Rectal smooth muscle tissue (tissue), 1 donor: ENCODE measurements around the gene STAP2.
"Not testable (repeated sequence)": the region's sequence is repeated elsewhere in the genome, so short reads cannot be mapped to it uniquely, and the experiment has no call there.

Experiments used
- H3K27ac ChIP-seq: one replicate; pipeline ENCODE4 v1.7.0; 2013; ENCODE audit warnings: low read depth, low read length, inconsistent platforms
- H3K27me3 ChIP-seq: one replicate; pipeline ENCODE4 v1.7.0; 2013; ENCODE audit warnings: low read length; ENCODE audit not compliant: control insufficient read depth, insufficient read depth
- H3K36me3 ChIP-seq: one replicate; pipeline ENCODE4 v1.7.0; 2013; ENCODE audit warnings: low read length; ENCODE audit not compliant: control insufficient read depth, insufficient read depth
- H3K4me1 ChIP-seq: one replicate; pipeline ENCODE4 v1.7.0; 2013; ENCODE audit warnings: low read length; ENCODE audit not compliant: control insufficient read depth, insufficient read depth
- H3K4me3 ChIP-seq: one replicate; pipeline ENCODE4 v1.7.0; 2013; ENCODE audit warnings: low read length
- H3K9ac ChIP-seq: one replicate; pipeline ENCODE4 v1.7.0; 2013; ENCODE audit warnings: low read length

STAP2 gene

GRCh38 chr19:4358709-4359626 is 20.3 kb upstream of the STAP2 start:
- Histone ChIP-seq H3K27ac (no peak overlapping the region), H3K9ac (no peak overlapping the region), H3K4me1 (no peaks in the 10 kb centered on the region), H3K36me3 (peaks cover 14% of the 10 kb centered on the region), H3K27me3 (no peaks in the 10 kb centered on the region), H3K4me3 (no peak overlapping the region)

GRCh38 chr19:4357921-4358326 is 19.3 kb upstream of the STAP2 start:
- H3K4me1 ChIP-seq: no peaks in the 10 kb centered on the region
- no peaks in the 10 kb centered on the region for H3K27me3 ChIP-seq
- H3K4me3 ChIP-seq: no peak overlapping the region
- H3K9ac ChIP-seq: no peak overlapping the region
- H3K27ac ChIP-seq: no peak overlapping the region
- H3K36me3 ChIP-seq: peaks cover 9% of the 10 kb centered on the region

- H3K36me3 ChIP-seq: peaks cover 9% of the 10 kb centered on the region
- no peak overlapping the region for H3K27ac ChIP-seq
- no peak overlapping the region for H3K4me3 ChIP-seq
- no peak overlapping the region for H3K9ac ChIP-seq
- H3K4me1 ChIP-seq: no peaks in the 10 kb centered on the region
- H3K27me3 ChIP-seq: no peaks in the 10 kb centered on the region
Observed at GRCh38 chr19:4357095-4357797, 18.6 kb upstream of the STAP2 start.

DNA sequence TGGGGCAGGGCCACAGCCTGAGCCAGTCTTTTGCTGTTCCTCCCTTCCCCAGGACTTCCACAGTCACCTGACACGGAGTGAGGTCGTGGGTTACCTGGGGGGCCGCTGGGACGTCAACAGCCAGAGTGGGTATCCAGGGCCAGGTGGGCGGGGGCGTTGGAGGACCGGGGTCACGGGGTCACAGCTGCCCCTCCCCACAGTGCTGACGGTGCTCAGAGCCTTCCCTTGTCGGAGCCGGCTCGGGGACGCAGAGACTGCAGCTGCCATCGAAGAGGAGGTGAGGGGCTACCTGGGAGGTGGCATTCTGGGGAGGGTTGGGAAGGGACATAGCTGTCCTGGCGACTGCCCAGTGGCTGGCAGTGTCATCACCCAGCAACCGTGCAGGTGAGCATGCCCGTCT is 16.3 kb upstream of the STAP2 start:
- no peak overlapping the region for H3K4me3 ChIP-seq
- H3K4me1 ChIP-seq: no peaks in the 10 kb centered on the region
- no peaks in the 10 kb centered on the region for H3K27me3 ChIP-seq
- no peak overlapping the region for H3K9ac ChIP-seq
- peaks cover 4% of the 10 kb centered on the region for H3K36me3 ChIP-seq
- no peak overlapping the region for H3K27ac ChIP-seq

DNA sequence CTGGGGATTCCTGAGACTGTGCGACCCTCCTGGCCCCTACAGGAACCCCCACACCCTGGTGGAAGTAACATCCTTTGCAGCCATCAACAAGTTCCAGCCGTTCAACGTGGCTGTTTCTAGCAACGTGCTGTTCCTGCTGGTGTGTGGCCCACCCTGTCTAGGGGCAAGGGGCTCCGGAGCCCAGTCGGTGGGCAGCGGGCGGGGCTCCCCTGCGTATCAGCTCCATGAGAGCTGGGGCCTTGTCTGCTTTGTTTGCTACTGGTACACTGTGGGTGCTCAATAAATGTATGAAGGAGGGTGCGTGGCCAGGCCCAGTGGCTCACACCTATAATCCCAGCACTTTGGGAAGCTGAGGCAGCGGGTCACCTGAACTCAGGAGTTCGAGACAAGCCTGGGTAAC is 15.7 kb upstream of the STAP2 start:
- H3K27ac ChIP-seq: no peak overlapping the region
- H3K4me3 ChIP-seq: no peak overlapping the region
- H3K9ac ChIP-seq: no peak overlapping the region
- H3K36me3 ChIP-seq: peaks cover 4% of the 10 kb centered on the region
- no peaks in the 10 kb centered on the region for H3K27me3 ChIP-seq
- H3K4me1 ChIP-seq: no peaks in the 10 kb centered on the region

DNA sequence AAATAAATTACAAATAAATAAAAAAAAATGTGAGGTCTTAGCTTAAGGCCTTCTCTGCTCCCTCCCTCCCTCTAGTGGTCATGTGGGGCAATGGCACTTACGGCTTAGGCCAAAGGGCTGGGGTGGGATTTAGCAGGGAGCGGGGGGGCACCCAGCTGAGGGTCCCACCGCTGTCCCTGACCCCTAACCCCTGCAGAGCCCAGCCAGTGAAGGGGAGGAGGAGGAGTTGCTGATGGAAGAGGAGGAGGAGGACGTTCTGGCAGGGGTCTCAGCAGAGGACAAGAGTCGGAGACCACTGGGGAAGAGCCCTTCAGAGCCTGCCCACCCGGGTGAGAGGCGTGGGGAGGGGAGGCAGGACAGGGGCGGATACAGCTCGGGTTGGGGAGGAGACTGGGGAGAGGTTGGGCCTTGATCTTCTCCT is 14.1 kb upstream of the STAP2 start:
- Histone ChIP-seq H3K27ac (no peak overlapping the region), H3K4me1 (no peaks in the 10 kb centered on the region), H3K4me3 (no peak overlapping the region), H3K9ac (no peak overlapping the region), H3K36me3 (peaks cover 2% of the 10 kb centered on the region), H3K27me3 (no peaks in the 10 kb centered on the region)

- no peak overlapping the region for H3K27ac ChIP-seq
- H3K36me3 ChIP-seq: peaks cover 2% of the 10 kb centered on the region
- H3K4me3 ChIP-seq: no peak overlapping the region
- H3K27me3 ChIP-seq: no peaks in the 10 kb centered on the region
- H3K4me1 ChIP-seq: no peaks in the 10 kb centered on the region
- no peak overlapping the region for H3K9ac ChIP-seq
Observed at GRCh38 chr19:4350726-4351125, 12.1 kb upstream of the STAP2 start.

DNA sequence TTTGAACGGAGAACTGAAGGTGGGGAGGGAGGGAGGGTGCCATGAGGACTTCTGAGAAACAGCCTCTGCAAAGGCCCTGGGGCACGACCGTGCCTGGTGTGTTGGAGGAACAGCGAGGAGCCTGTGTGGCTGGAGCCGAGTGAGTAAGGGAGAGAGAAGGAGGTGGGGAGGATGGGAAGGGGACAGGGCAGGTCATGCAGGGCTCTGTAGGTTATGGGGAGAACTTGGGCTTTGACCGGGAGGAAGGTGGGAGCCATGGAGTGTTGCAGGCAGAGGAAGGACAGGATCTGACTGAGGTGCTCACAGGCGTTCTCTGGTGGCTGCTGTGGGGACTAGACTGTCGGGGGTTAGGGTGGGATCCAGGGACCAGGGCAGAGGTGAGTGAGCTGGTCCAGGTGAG is 11.5 kb upstream of the STAP2 start:
- Histone ChIP-seq H3K27ac (no peak overlapping the region), H3K36me3 (peaks cover 2% of the 10 kb centered on the region), H3K9ac (no peak overlapping the region), H3K27me3 (no peaks in the 10 kb centered on the region), H3K4me3 (no peak overlapping the region), H3K4me1 (no peaks in the 10 kb centered on the region)

- not testable (repeated sequence) for H3K9ac ChIP-seq, H3K36me3 ChIP-seq, H3K4me1 ChIP-seq, H3K4me3 ChIP-seq, H3K27ac ChIP-seq, H3K27me3 ChIP-seq
Observed at GRCh38 chr19:4349225-4349624, 10.6 kb upstream of the STAP2 start.

- Histone ChIP-seq H3K4me3 (no peak overlapping the region), H3K27me3 (no peaks in the 10 kb centered on the region), H3K9ac (no peak overlapping the region), H3K27ac (no peak overlapping the region), H3K36me3 (peaks cover 2% of the 10 kb centered on the region), H3K4me1 (no peaks in the 10 kb centered on the region)
Observed at GRCh38 chr19:4347521-4347920, 8.9 kb upstream of the STAP2 start.

DNA sequence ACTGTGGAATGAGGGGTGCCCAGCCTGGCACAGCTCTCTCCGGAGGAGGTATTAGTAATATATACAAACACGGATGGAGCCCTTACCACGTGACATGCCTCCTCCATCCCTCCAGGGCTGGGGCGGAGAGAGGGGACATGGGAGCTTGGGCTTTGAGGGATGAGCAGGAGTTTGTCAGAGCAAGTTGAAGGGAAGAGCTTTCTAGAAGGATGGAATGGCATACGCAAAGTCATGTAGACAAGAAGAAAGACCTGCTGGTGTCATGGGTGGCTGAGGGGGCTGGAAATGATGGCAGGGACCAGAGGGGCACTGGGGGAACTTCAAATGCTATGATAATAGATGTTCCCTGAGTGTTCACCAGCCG is 7.4 kb upstream of the STAP2 start:
- Histone ChIP-seq H3K36me3 (peaks cover 2% of the 10 kb centered on the region), H3K27ac (no peak overlapping the region), H3K27me3 (no peaks in the 10 kb centered on the region), H3K4me3 (no peak overlapping the region), H3K4me1 (peaks cover 4% of the 10 kb centered on the region), H3K9ac (no peak overlapping the region)

- H3K27me3 ChIP-seq: no peaks in the 10 kb centered on the region
- H3K36me3 ChIP-seq: peaks cover 2% of the 10 kb centered on the region
- peaks cover 4% of the 10 kb centered on the region for H3K4me1 ChIP-seq
- no peak overlapping the region for H3K27ac ChIP-seq
- no peak overlapping the region for H3K9ac ChIP-seq
- no peak overlapping the region for H3K4me3 ChIP-seq
Observed at GRCh38 chr19:4345342-4346019, 6.9 kb upstream of the STAP2 start.
